Measurements from ENCODE around the gene CDC26.
"Not testable (repeated sequence)": the region's sequence is repeated elsewhere in the genome, so short reads cannot be mapped to it uniquely, and the experiment has no call there.

The CDC26 gene

GRCh38 chr9:113296247-113296646 is 20.9 kb upstream of the CDC26 start:
- not testable (repeated sequence) for DNase-seq (ENCODE audit: extremely low read depth in 1 of 2, low read depth in 1 of 2)

- DNase-seq (ENCODE audit: extremely low read depth in 1 of 2, low read depth in 1 of 2), result no peak
These were observed 18.0 kb upstream of the CDC26 start for GRCh38 chr9:113293285-113293878.

GRCh38 chr9:113290052-113290607 is 14.8 kb upstream of the CDC26 start:
- DNase-seq (ENCODE audit: extremely low read depth in 1 of 2, low read depth in 1 of 2), result no peak

- no peak for DNase-seq (ENCODE audit: extremely low read depth in 1 of 2, low read depth in 1 of 2)
These were observed 13.7 kb upstream of the CDC26 start for GRCh38 chr9:113289091-113289490.

- no peak for DNase-seq (ENCODE audit: extremely low read depth in 1 of 2, low read depth in 1 of 2)
These were observed 6.0 kb upstream of the CDC26 start for GRCh38 chr9:113281356-113281755.

GRCh38 chr9:113278840-113279239 is 3.5 kb upstream of the CDC26 start:
- no peak for DNase-seq (ENCODE audit: extremely low read depth in 1 of 2, low read depth in 1 of 2)

GRCh38 chr9:113274474-113275156 is 757 bp downstream of the CDC26 start:
- no peak for DNase-seq (ENCODE audit: extremely low read depth in 1 of 2, low read depth in 1 of 2)

GRCh38 chr9:113269871-113270270 is 5.5 kb downstream of the CDC26 start:
- DNase-seq (ENCODE audit: extremely low read depth in 1 of 2, low read depth in 1 of 2), result no peak

- no peak for DNase-seq (ENCODE audit: extremely low read depth in 1 of 2, low read depth in 1 of 2)
These were observed 6.0 kb downstream of the CDC26 start for GRCh38 chr9:113269355-113269754.

GRCh38 chr9:113267911-113268566 is 7.3 kb downstream of the CDC26 start:
- DNase-seq (ENCODE audit: extremely low read depth in 1 of 2, low read depth in 1 of 2), result no peak

- no peak for DNase-seq (ENCODE audit: extremely low read depth in 1 of 2, low read depth in 1 of 2)
These were observed 9.2 kb downstream of the CDC26 start for GRCh38 chr9:113266174-113266573.

GRCh38 chr9:113261917-113262671 is 13.3 kb downstream of the CDC26 start:
- no peak for DNase-seq (ENCODE audit: extremely low read depth in 1 of 2, low read depth in 1 of 2)

- DNase-seq (ENCODE audit: extremely low read depth in 1 of 2, low read depth in 1 of 2), result no peak
These were observed 17.1 kb downstream of the CDC26 start for GRCh38 chr9:113258282-113258681.

GRCh38 chr9:113257863-113258262 is 17.5 kb downstream of the CDC26 start:
- no peak for DNase-seq (ENCODE audit: extremely low read depth in 1 of 2, low read depth in 1 of 2)

- DNase-seq (ENCODE audit: extremely low read depth in 1 of 2, low read depth in 1 of 2), result no peak
These were observed 19.9 kb downstream of the CDC26 start for GRCh38 chr9:113255438-113255837.

GRCh38 chr9:113254991-113255390 is 20.4 kb downstream of the CDC26 start:
- no peak for DNase-seq (ENCODE audit: extremely low read depth in 1 of 2, low read depth in 1 of 2)

GRCh38 chr9:113250807-113251206 is 24.6 kb downstream of the CDC26 start:
- no peak for DNase-seq (ENCODE audit: extremely low read depth in 1 of 2, low read depth in 1 of 2)

- DNase-seq (ENCODE audit: extremely low read depth in 1 of 2, low read depth in 1 of 2), result not testable (repeated sequence)
These were observed 25.7 kb downstream of the CDC26 start for GRCh38 chr9:113249661-113250060.

- DNase-seq (ENCODE audit: extremely low read depth in 1 of 2, low read depth in 1 of 2), result no peak
These were observed 27.7 kb downstream of the CDC26 start for GRCh38 chr9:113247640-113248039.

- no peak for DNase-seq (ENCODE audit: extremely low read depth in 1 of 2, low read depth in 1 of 2)
These were observed 28.4 kb downstream of the CDC26 start for GRCh38 chr9:113246928-113247327.

GRCh38 chr9:113245894-113246293 is 29.5 kb downstream of the CDC26 start:
- no peak for DNase-seq (ENCODE audit: extremely low read depth in 1 of 2, low read depth in 1 of 2)

All from stimulated activated CD8-positive, alpha-beta memory T cell treated with anti-CD3 and anti-CD28 coated beads, Interleukin-7, amount 100 ng/mL, for 48 hours (primary cell).